Upper lobe of right lung (tissue), 1 donor: Measurements from ENCODE around the gene PTX3. TPM values are rescaled to one million over a fixed set of nuclear protein-coding genes. Genes with fewer than 3 reads are reported as not detected.

Experiments used
- ATAC-seq: fragments of 200-7000 bp; cut with Tn5 transposase; one replicate; pipeline ENCODE4 v1.9.1; 2020; ENCODE audit warnings: mild to moderate bottlenecking, moderate library complexity
- DNase-seq: peaks from one replicate; pipeline ENCODE4 v3.0.0-alpha.2; 2020
- H3K27ac ChIP-seq: fragments of 200-600 bp; one replicate; pipeline ENCODE4 v1.8.0; 2022
- H3K27me3 ChIP-seq: fragments of 200-600 bp; one replicate; pipeline ENCODE4 v1.8.0; 2022; ENCODE audit warnings: mild to moderate bottlenecking
- H3K36me3 ChIP-seq: fragments of 200-600 bp; one replicate; pipeline ENCODE4 v1.8.0; 2022
- H3K4me1 ChIP-seq: fragments of 200-600 bp; one replicate; pipeline ENCODE4 v1.8.0; 2022
- H3K4me3 ChIP-seq: fragments of 200-600 bp; one replicate; pipeline ENCODE4 v1.8.0; 2022; ENCODE audit warnings: mild to moderate bottlenecking
- H3K9me3 ChIP-seq: fragments of 200-600 bp; one replicate; pipeline ENCODE4 v1.8.0; 2022
- intact Hi-C: fragments of 100-400 bp; cut with DNase I; formaldehyde crosslinking; loops from one replicate; pipeline ENCODE4 v1.11.0; 2022
- total RNA-seq: library from RNA; stranded (reverse); fragmentation: NEBNext Ultra II Directional; extraction: Animal tissue kit (Norgen Biotek cat#: 25700); gene quantifications from one replicate; pipeline ENCODE4 v1.2.1, GENCODE V29; 2021
- TF ChIP-seq, protein P1 (sequence below): fragments of 200-600 bp; IDR thresholded peaks from one replicate; pipeline ENCODE4 v1.8.0; 2022; ENCODE audit warnings: antibody characterized with exemption
- donor health status: DM: no; HTN: yes; CAD: no; lungs with severe emphysema.

The PTX3 gene
- total RNA-seq, 1 donor from 2014 or later: 7.2 TPM

DNA sequence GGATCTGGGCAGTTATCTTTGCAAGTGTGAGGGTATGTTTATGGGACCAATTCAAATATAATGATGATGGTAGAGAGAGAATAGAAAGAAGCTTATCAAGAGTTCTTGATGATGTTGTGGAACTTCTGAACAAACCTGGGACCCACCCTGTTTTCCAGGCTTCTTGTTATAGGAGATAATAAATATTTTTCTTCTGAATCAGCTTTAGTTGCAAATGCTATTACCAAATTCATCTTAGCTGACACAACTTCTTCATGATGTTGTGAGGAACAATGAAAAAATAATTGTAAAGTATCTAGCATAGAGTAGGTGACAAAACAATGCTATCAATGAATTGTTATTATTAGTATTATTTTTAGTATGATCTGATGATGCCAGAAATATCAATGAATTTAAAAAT, 43.5 kb upstream of the PTX3 start:
- Histone ChIP-seq H3K4me3 (no peak overlapping the region), H3K27me3 (no peaks in the 10 kb centered on the region), H3K36me3 (no peaks in the 10 kb centered on the region), H3K9me3 (no peaks in the 10 kb centered on the region), H3K27ac (no peak overlapping the region), H3K4me1 (no peaks in the 10 kb centered on the region)
- no peak for ATAC-seq
- DNase-seq: no peak
- intact Hi-C loops: no loop called here
- TF ChIP-seq, protein P1, sequence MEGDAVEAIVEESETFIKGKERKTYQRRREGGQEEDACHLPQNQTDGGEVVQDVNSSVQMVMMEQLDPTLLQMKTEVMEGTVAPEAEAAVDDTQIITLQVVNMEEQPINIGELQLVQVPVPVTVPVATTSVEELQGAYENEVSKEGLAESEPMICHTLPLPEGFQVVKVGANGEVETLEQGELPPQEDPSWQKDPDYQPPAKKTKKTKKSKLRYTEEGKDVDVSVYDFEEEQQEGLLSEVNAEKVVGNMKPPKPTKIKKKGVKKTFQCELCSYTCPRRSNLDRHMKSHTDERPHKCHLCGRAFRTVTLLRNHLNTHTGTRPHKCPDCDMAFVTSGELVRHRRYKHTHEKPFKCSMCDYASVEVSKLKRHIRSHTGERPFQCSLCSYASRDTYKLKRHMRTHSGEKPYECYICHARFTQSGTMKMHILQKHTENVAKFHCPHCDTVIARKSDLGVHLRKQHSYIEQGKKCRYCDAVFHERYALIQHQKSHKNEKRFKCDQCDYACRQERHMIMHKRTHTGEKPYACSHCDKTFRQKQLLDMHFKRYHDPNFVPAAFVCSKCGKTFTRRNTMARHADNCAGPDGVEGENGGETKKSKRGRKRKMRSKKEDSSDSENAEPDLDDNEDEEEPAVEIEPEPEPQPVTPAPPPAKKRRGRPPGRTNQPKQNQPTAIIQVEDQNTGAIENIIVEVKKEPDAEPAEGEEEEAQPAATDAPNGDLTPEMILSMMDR: no peak

DNA sequence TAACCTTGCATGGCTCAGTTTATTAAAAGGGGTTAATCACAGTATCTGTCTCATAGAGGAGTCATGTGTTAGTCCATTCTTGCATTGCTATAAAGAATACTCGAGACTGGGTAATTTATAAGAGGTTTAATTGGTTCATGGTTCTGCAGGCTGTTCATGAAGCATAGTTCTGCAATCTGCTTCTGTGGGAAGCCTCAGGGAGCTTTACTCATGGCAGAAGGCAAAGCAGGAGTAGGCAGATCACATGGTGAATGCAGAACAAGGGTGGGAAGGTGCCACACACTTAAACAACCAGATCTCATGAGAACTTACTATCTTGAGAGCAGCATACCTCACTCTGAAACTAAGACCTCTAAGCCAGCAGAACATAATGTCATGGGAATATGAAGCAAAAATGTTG, 42.2 kb upstream of the PTX3 start:
- Histone ChIP-seq H3K36me3 (no peaks in the 10 kb centered on the region), H3K4me3 (no peak overlapping the region), H3K4me1 (no peaks in the 10 kb centered on the region), H3K27ac (no peak overlapping the region), H3K9me3 (no peaks in the 10 kb centered on the region), H3K27me3 (no peaks in the 10 kb centered on the region)
- TF ChIP-seq, protein P1: no peak
- intact Hi-C loops: no loop called here
- ATAC-seq (peak; percentile 44), DNase-seq (no peak)

DNA sequence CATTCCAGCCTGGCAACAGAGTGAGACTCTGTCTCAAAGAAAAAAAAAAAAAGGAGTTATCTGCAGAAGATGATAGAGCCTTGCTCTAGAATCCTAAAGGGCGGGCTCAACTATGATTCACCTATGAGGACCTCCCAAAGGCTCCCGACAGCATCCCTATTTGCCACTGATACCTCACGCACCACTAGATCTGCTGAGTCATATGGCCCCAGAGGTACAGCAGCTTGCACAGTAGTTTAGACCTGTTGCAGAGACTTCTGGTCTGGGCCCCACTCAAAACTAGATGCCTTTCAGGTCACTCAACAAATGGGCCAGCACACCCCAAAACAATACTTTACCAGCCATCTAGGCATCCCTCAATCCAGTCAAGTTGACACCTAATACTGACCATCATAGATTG, 38.1 kb upstream of the PTX3 start:
- no peaks in the 10 kb centered on the region for H3K27me3 ChIP-seq
- H3K4me1 ChIP-seq: no peaks in the 10 kb centered on the region
- H3K36me3 ChIP-seq: no peaks in the 10 kb centered on the region
- H3K9me3 ChIP-seq: no peaks in the 10 kb centered on the region
- H3K27ac ChIP-seq: no peak overlapping the region
- intact Hi-C loops: no loop called here
- no peak overlapping the region for H3K4me3 ChIP-seq
- no peak for DNase-seq
- TF ChIP-seq, protein P1: no peak
- no peak for ATAC-seq

DNA sequence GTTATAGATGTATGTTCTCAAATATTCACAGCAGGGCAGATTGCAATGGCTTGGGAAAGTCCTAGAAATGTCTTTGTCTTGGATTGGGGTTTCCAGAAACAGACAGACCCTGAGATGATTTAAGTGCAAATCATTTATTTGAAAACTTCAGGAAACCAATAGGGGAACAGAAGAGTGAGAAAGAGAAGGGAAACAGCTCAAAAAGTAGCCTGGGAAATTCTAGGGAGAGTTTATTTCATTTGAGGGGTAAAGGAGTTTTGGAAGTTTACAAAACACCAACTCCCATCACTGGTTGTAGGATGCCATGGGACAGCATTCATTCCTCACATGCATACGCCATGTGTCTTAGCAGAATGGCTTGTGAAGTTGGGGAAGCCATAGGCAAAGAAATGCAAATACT, 32.3 kb upstream of the PTX3 start:
- no peak overlapping the region for H3K4me3 ChIP-seq
- TF ChIP-seq, protein P1: no peak
- DNase-seq (no peak), ATAC-seq (no peak)
- H3K27me3 ChIP-seq: no peaks in the 10 kb centered on the region
- H3K36me3 ChIP-seq: no peaks in the 10 kb centered on the region
- no peaks in the 10 kb centered on the region for H3K4me1 ChIP-seq
- intact Hi-C loops: no loop called here
- no peaks in the 10 kb centered on the region for H3K9me3 ChIP-seq
- no peak overlapping the region for H3K27ac ChIP-seq

DNA sequence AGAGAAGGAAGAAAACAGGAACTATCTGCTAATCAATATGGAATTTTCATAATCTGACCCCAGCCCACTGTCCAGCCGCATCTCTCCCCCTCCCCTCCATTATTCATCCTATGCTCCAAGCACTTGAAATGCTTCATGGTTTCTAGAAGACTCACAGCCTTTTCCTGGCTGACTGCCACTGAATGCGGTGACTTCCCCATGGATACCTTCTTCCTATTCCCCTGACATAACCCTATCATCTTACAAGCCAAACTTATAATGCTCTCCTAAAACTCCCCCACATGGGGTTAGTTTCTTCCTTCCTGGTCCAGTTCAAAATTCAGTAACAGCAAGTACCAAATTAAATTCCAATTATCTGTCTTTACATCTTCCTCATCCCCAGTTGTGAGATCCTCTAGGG, 31.2 kb upstream of the PTX3 start:
- Histone ChIP-seq H3K4me1 (no peaks in the 10 kb centered on the region), H3K27me3 (no peaks in the 10 kb centered on the region), H3K9me3 (no peaks in the 10 kb centered on the region), H3K4me3 (no peak overlapping the region), H3K27ac (no peak overlapping the region), H3K36me3 (no peaks in the 10 kb centered on the region)
- intact Hi-C loops: no loop called here
- DNase-seq (no peak), ATAC-seq (no peak)
- TF ChIP-seq, protein P1: no peak

DNA sequence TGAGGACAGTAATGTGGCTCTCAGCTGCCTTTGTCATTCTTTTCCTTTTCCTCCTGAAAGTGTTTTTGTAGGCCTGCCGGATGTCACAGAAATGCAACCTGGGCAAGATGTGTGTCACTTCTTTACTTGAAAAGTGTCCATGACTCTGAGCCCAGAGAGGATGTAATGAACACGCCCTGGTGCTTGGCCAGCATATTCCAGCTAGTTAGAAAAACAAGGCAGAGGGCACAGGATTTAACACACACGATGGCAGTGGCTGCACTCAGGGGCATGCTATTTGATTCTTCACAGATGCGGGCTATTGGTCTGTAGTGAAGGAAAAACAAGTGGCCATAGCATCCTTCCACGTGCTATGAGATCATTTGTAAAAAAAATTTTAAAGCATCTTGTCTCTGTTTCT, 30.3 kb upstream of the PTX3 start:
- no peaks in the 10 kb centered on the region for H3K36me3 ChIP-seq
- ATAC-seq (no peak), DNase-seq (no peak)
- no peaks in the 10 kb centered on the region for H3K9me3 ChIP-seq
- no peak overlapping the region for H3K4me3 ChIP-seq
- intact Hi-C loops: no loop called here
- TF ChIP-seq, protein P1: no peak
- no peak overlapping the region for H3K27ac ChIP-seq
- H3K4me1 ChIP-seq: no peaks in the 10 kb centered on the region
- no peaks in the 10 kb centered on the region for H3K27me3 ChIP-seq
